Measurements from ENCODE around the gene ZNF768. TPM values are rescaled to one million over a fixed set of nuclear protein-coding genes. Genes with fewer than 3 reads are reported as not detected.
A peak's percentile ranks its signal among the peaks of the same experiment; 100 is the strongest.

ZNF768 gene
- total RNA-seq, result 10 to 100 TPM; 16.5 to 22.5 (median 18.6) TPM

DNA sequence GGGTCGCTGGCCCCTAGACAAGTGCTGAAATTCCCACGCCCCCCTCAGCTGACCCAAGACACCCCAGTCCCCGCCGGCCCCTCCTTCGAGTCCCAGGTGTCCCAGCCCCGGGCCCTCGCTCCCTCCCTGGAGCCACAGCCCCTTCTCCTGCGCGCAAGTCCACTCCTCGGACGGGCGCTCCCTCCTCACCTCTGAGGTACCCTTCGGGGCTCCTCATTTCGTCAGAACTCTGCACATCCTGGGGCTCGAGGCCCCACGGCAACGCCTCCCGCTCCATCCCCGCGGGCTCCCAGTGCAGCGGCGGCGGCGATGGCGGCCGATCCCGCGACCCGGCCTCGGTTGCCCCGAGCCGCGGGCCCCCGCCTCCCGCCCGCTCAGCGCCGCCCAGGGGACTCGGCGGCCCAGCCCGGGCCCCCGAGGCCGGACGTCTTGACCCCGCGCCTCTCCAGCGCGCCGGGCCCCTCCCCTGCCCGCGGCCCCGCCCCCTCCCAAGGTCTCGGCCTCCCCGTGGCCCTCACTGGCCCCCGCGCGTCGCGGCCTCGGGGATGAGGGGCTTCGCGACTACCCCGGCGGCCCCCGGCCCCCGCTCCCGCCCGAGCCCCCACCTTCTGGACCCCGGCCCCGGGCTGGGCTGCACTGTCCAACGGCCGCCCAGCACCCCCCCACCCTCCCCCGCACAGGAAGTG lies at the start of gene ZNF768:
Gene ZNF768 (minus strand): TSS at position 430 of the 686 bp plus-strand sequence. CDS start 153 bp downstream, at position 277.
- TF ChIP-seq, protein P1, sequence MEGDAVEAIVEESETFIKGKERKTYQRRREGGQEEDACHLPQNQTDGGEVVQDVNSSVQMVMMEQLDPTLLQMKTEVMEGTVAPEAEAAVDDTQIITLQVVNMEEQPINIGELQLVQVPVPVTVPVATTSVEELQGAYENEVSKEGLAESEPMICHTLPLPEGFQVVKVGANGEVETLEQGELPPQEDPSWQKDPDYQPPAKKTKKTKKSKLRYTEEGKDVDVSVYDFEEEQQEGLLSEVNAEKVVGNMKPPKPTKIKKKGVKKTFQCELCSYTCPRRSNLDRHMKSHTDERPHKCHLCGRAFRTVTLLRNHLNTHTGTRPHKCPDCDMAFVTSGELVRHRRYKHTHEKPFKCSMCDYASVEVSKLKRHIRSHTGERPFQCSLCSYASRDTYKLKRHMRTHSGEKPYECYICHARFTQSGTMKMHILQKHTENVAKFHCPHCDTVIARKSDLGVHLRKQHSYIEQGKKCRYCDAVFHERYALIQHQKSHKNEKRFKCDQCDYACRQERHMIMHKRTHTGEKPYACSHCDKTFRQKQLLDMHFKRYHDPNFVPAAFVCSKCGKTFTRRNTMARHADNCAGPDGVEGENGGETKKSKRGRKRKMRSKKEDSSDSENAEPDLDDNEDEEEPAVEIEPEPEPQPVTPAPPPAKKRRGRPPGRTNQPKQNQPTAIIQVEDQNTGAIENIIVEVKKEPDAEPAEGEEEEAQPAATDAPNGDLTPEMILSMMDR (IDR thresholded peaks at IDR 0.05), result no peak
- DNase-seq (ENCODE audit: low spot score), result no peak
- peak; percentile 59 for ATAC-seq (ENCODE audit: low FRiP score)

DNA sequence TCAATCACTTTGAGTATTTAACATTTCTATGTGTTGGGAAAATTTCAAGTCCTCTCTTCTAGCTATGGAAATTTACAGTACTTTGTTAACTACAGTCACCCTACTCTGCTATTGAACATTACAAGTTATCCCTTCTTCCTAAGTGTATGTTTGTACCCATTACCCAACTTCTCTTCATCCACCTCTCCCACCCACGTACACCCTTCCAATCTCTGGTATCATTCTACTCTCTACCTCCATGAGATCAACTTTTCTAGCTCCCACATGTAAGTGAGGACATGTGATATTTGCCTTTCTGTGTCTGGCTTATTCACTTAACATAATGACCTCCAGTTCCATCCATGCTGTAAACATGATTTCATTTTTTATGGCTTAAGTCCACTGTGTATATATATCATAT lies 48.3 kb upstream of the ZNF768 start:
- TF ChIP-seq, protein P1 (IDR thresholded peaks at IDR 0.05), result no peak
- DNase-seq (ENCODE audit: low spot score) (no peak), ATAC-seq (ENCODE audit: low FRiP score) (no peak)

DNA sequence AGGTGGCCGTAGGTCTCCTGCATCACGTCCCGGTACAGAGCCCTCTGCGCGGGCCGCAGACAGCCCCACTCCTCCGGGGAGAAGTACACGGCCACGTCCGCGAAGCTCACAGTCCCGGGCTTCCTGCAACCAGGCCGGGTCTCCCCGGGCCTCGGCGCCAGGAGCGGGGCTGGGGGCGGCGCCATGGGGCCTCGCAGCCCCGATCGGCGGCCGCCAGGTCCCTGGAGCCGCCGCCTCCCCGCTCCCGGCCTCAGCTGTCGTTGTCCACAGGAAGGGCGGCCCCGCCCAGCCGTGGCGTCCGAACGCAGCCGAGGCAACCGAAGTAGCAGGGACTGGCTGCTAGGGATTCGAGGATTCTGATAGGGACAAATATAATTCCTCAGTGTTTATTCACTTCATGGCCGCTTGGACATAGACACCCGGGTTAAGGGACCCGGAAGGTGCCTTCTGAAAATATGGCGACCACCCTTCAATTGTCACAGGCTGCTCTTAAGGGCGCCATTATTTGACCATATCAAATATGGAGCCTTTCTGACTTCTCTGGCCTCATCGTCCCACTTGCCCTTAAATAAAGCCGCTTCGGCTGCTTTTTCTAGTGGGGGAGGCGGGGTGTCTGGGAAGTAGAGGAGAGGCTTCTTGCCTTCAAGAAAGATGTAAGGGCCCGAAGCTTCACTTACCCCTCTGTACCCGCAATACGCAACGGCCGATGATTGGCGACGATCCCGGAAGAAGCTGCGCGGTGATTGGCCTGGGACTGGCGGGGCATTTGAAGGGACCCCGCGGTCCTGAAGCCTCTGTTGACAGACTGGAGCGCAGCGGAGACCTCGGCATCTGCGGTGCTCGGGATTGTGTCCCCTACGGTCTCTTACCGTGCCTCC lies 45.3 kb upstream of the ZNF768 start, which contains the start of gene ZNF688:
Gene ZNF688 (minus strand): TSS at position 270 of the 878 bp plus-strand sequence. CDS start 85 bp downstream, at position 185.
- DNase-seq (ENCODE audit: low spot score) (peak; percentile 85), ATAC-seq (ENCODE audit: low FRiP score) (peak; percentile 93)

DNA sequence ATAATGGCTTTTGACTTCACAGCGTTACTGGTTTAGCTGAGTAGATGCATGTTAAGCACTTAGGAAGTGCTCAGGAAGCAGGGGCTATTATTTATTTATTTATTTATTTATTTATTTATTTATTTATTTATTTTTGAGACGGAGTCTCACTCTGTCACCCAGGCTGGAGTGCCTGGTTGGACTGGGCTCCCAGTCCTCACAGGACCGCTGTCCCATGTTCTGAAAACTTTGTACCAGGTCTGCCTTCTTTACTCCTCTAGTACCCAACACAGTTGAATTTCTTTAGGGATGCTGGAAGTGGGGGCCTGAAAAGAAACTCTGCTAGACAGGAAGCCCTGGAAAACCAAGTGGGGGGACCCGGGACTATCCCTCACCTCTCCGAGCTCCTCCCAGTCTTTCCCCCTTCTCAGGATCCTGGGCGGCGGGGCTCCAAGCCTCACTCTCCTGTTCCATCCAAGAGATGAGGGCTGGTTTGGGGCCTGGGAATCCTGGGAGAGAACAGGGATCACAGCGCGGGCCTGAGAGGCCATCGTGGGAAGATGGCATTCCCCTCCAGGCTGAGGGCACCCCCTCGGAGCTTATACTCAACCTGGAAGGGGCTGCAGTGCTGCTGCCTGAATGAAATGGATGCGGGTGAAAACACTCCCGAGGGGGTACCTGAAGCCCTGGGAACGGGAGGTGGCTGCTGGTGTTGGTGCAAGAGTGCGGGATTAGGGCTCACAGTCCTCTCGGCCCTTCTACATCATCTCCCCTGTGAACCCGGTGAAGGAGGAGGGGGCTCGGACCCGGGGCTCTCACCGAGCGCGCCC lies 44.5 kb upstream of the ZNF768 start:
- no peak for DNase-seq (ENCODE audit: low spot score)
- TF ChIP-seq, protein P1 (IDR thresholded peaks at IDR 0.05), result no peak
- ATAC-seq (ENCODE audit: low FRiP score), result no peak

More for the DNA sequence above, 45.3 kb upstream of the ZNF768 start, which contains the start of gene ZNF688:
- TF ChIP-seq, protein P1 (IDR thresholded peaks at IDR 0.05), result no peak

DNA sequence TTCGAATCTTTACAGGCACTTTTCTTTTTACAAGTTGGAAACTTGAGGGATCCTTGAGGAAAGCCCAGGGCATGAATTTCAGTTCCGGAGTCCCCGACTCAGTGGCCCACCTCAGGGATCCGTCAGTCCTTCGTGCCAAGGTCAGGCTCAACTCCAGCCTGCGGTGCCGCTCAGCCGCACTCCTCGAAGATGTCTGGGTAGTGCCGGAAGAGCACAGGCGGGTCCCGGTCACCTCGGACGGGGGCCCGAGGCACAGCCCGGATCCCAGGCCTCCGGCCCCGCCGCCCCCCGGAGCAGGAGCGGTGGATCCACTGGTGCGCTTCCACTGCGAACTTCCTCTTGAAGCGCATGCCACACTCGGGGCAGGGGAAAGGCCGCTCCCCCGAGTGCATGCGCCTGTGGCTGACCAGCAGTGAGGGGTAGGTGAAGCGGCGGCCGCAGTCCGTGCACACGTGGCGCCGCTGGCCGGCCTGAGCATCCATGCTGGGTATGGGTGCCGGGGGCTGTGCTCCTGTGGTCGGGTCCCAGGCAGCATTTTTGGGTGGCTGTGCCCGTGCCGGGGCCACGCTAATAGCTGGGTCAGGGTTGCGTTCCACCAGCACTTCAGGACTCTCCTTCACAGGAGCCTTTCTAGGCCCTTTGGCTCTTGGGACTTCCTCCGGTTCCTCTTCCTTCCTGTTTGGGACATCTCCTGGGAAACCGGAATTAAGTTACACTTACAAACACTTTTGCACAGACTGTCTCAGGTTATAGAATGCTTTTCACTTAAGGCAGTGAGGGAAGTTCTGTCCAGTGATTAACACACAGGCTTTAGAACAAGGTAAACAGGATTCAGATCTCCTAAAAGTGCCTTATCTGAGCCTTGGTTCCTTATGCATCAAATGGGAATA lies 43.6 kb upstream of the ZNF768 start:
- TF ChIP-seq, protein P1 (IDR thresholded peaks at IDR 0.05), result no peak
- no peak for DNase-seq (ENCODE audit: low spot score)

DNA sequence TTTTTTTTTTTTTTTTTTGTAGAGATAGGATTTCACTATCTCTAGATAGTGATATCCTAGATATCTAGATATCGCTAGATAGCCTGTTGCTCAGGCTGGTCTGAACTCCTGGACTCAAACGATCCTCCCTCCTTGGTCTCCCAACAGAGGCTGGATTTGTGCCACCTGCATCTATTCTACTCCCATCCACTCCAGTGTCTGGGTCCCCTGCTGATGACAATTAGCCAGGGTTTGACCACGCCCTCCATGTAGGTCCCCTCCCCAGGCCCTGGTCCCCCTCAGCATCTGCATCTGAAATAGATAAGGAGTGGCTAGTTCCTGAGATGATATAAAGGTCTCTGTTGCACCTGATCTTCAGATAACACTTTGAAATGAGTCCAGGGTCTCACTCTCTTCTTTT lies 42.9 kb upstream of the ZNF768 start:
- ATAC-seq (ENCODE audit: low FRiP score) (no peak), DNase-seq (ENCODE audit: low spot score) (no peak)
- TF ChIP-seq, protein P1 (IDR thresholded peaks at IDR 0.05), result no peak

More for the DNA sequence above, 43.6 kb upstream of the ZNF768 start:
- ATAC-seq (ENCODE audit: low FRiP score), result no peak

Measured in omental fat pad (tissue), 4 donors.